Coronary artery (tissue), 2 donors: ENCODE results near the gene ARHGEF2.
A peak's percentile ranks its signal among the peaks of the same experiment; 100 is the strongest.

Experiments used
- DNase-seq: peaks from one replicate; pipeline ENCODE4 v3.0.0-alpha.2; 2017; ENCODE audit warnings: low spot score
- H3K27ac ChIP-seq, 2 donors: fragments of 200-600 bp; sonication (generic); one replicate each; pipeline ENCODE4 v1.5.1; 2016 to 2019
- H3K4me3 ChIP-seq: fragments of 200-600 bp; sonication (generic); 2 replicates; pipeline ENCODE4 v1.5.1; 2016; ENCODE audit warnings: mild to moderate bottlenecking, moderate library complexity
- TF ChIP-seq, protein P1 (sequence below): fragments of 200-600 bp; sonication (generic); IDR thresholded peaks from one replicate; pipeline ENCODE4 v1.5.1; 2019; ENCODE audit warnings: antibody characterized with exemption

Gene ARHGEF2

DNA sequence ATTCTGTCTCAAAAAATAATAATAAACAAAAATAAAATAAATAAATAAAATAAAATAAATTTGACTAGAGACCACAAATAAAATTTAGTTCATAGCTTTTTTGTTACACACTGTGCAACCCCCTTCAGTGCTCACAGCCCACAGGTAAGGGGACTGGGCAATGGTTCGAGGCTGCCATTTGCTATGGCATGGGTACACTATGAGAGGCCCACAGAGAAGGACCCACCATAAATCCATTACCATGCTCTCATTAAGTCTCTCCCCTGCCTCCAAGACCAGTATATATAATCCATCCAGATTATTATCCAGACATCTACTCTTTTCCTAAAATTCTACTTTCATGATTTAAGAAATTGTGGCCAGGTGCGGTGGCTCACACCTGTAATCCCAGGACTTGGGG lies 58.5 kb downstream of the ARHGEF2 start:
- Histone ChIP-seq H3K27ac (no peak overlapping the region), H3K4me3 (no peak overlapping the region)
- TF ChIP-seq, protein P1, sequence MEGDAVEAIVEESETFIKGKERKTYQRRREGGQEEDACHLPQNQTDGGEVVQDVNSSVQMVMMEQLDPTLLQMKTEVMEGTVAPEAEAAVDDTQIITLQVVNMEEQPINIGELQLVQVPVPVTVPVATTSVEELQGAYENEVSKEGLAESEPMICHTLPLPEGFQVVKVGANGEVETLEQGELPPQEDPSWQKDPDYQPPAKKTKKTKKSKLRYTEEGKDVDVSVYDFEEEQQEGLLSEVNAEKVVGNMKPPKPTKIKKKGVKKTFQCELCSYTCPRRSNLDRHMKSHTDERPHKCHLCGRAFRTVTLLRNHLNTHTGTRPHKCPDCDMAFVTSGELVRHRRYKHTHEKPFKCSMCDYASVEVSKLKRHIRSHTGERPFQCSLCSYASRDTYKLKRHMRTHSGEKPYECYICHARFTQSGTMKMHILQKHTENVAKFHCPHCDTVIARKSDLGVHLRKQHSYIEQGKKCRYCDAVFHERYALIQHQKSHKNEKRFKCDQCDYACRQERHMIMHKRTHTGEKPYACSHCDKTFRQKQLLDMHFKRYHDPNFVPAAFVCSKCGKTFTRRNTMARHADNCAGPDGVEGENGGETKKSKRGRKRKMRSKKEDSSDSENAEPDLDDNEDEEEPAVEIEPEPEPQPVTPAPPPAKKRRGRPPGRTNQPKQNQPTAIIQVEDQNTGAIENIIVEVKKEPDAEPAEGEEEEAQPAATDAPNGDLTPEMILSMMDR, result no peak
- DNase-seq, result no peak

DNA sequence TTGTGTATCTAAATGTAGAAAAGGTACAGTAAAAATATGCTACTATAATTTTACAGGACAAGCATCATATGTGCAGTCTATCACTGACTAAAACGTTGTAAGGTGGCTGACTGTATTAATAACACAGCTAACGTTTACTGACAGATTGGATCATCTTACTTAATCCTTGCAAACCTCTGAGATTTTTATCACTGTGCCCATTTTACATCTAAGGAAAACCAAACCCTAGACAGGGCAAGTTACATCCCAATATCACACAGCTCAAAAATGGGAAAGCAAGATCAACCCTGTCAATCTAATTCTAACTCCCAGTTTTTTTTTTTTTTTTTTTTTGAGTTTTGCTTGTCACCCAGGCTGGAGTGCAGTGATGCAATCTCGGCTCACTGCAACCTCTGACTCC lies 59.7 kb downstream of the ARHGEF2 start:
- no peak for DNase-seq
- Histone ChIP-seq H3K27ac (no peak overlapping the region), H3K4me3 (no peak overlapping the region)
- TF ChIP-seq, protein P1, result no peak

DNA sequence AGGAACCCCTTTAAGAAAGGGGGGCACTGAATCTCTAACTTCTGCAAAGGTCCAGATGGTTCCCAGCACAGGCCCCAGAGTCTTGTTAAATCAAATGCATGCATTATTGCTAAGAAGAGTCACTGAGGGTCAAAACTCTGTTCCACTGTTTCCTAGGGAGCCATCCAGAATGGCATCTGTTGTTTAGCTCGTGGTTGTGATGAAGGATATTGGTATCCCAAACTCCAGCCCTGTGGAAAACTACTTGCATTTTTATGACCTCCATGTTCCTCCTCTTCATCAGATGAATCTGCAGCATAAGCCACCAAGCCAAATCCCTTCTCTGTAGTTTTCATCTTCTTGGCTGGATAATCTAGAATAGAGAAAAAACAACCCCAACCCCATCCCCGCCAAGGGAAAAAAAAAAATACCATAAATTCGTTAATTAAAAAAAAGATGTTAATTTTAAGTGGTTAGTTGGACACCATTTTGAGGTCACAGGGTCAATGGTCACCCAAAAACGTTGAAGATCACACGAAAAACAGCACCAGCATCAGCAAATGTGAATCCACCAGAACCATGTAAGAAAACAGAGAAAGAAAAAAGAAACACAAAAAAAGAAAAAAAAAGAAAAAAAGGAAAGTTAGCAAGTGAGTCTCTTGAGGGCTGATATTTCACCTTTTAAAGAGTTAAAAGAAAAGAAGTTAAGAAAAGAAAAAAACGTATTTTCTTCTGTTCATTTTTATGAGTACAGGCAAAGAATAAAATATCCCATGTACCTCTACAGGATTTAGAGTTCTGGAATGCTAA lies 64.2 kb downstream of the ARHGEF2 start:
- Histone ChIP-seq H3K27ac (peak overlapping the region in 1 of 2 donors; percentile 39), H3K4me3 (no peak overlapping the region)
- DNase-seq, result no peak
- TF ChIP-seq, protein P1, result no peak

DNA sequence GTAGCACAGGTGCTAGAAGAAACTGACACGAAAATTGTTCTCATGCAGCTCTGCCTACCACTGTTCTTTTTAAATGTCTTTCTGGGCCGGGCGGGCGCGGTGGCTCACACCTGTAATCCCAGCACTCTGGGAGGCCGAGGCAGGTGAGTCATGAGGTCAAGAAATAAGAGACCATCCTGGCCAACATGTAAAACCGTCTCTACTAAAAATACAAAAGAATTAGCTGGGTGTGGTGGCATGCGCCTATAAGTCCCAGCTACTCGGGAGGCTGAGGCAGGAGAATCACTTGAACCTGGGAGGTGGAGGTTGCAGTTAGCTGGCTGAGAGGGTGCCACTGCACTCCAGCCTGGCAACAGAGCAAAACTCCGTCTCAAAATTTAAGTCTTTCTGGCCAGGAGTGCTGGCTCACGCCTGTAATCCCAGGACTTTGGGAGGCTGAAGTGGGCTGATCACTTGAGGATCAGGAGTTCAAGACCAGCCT lies 66.3 kb downstream of the ARHGEF2 start:
- TF ChIP-seq, protein P1, result no peak
- H3K4me3 ChIP-seq, result no peak overlapping the region
- H3K27ac ChIP-seq, result peak overlapping the region; percentile 89 to 98
- DNase-seq, result no peak

DNA sequence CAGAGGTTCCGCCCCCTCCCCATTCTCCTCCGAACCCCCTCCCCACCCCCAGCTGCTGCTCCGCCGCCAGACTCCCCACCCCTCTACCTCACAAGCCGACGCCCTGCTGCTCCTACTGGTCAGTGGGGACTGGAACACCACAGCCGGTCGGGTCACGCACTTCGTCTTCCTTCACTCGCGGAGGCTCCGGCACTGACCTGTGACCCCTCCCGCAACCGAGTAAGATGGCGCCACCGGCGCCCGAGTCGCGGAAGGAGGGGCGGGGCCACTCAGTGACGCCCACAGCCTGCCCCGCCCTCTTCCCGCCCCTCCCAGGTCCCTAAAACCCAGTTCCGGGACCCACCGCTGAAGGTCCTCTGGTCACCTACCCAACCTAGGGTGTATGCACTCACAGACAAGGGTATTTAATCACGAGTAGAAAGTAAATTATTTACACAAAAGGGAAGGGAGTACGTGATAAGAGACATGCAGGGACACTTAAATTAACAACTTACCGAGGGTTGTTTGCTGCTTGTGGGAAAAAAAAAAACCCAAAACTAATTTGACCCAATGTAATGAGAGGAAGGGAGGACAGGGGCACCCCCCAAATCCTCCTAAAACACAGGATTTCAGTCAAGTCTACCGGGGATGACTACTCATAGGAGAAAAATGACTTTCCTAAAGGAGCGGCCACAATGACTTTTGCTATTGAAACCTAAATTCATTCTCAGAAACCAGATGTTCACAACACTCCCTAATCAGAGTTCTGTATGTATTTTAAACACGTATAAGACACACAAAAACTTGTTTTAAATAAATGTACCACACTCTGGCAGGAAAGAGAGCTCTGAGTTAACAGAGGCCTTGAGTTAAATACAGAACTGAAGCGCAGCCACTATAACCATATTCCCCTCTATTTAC lies 66.9 kb downstream of the ARHGEF2 start, which contains the start of gene RIT1:
RIT1 (minus strand) TSS at position 194 of the 900 bp plus-strand sequence. CDS start 588 bp downstream, outside the sequence.
- TF ChIP-seq, protein P1, result no peak

DNA sequence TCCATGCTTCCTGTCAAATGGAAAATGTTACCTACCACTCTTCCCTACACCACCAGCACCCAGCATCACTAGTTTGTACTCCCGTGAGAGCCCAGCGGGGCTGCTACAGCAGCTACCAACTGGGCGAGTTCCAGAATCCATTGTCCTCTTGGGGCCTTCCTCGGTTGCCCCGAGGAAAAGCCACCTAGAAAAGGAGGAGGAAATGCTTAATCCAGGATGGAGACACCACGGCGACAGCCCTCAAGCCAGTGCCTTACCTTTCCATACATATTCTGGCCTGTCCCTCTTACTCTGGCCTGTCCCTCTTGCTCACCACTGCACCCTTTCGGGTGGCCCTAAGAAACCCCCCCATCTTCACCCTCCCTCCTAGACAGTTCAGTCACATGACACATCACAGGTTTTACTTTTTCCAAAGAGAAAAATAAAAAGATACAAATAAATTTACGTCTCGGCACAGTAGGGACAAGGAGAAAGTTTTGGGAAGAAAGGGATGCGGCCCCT lies 67.7 kb downstream of the ARHGEF2 start:
- DNase-seq, result no peak
- TF ChIP-seq, protein P1, result no peak
- peak overlapping the region; percentile 90 for H3K4me3 ChIP-seq

More for the DNA sequence above, 66.9 kb downstream of the ARHGEF2 start, which contains the start of gene RIT1:
- DNase-seq, result peak; percentile 92
- H3K4me3 ChIP-seq, result peak within 1 kb of the TSS; percentile 90
- H3K27ac ChIP-seq, result peak within 1 kb of the TSS; percentile 89 to 98

More for the DNA sequence above, 67.7 kb downstream of the ARHGEF2 start:
- H3K27ac ChIP-seq, result peak overlapping the region; percentile 89 to 98
